ENCODE results near the gene PTX3.

Gene PTX3

DNA sequence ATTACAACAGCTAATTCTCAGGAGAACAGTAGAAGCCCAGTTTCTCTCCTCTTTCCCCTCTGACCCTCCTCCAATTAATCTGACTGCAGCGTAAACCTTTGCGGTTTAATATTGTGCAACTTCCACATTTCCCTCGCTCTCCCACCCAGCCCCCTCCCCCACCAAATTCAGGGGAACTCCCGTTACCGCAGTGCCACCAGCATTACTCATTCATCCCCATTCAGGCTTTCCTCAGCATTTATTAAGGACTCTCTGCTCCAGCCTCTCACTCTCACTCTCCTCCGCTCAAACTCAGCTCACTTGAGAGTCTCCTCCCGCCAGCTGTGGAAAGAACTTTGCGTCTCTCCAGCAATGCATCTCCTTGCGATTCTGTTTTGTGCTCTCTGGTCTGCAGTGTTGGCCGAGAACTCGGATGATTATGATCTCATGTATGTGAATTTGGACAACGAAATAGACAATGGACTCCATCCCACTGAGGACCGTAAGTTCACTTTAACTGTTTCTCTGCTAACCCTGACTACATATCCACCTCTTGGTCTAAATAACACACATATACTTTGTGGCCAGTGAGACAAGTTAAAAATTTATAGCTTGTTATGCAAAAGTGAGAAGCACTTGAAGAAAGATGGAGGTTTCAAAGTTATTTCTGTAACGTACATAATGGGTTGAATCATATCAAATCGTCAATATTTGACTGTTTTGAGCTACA, at the start of gene PTX3:
Gene PTX3 (plus strand): TSS at position 268 of the 709 bp plus-strand sequence. CDS start 84 bp downstream, at position 352.
- TF ChIP-seq, protein P1, sequence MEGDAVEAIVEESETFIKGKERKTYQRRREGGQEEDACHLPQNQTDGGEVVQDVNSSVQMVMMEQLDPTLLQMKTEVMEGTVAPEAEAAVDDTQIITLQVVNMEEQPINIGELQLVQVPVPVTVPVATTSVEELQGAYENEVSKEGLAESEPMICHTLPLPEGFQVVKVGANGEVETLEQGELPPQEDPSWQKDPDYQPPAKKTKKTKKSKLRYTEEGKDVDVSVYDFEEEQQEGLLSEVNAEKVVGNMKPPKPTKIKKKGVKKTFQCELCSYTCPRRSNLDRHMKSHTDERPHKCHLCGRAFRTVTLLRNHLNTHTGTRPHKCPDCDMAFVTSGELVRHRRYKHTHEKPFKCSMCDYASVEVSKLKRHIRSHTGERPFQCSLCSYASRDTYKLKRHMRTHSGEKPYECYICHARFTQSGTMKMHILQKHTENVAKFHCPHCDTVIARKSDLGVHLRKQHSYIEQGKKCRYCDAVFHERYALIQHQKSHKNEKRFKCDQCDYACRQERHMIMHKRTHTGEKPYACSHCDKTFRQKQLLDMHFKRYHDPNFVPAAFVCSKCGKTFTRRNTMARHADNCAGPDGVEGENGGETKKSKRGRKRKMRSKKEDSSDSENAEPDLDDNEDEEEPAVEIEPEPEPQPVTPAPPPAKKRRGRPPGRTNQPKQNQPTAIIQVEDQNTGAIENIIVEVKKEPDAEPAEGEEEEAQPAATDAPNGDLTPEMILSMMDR (IDR thresholded peaks at IDR 0.05) = no peak

DNA sequence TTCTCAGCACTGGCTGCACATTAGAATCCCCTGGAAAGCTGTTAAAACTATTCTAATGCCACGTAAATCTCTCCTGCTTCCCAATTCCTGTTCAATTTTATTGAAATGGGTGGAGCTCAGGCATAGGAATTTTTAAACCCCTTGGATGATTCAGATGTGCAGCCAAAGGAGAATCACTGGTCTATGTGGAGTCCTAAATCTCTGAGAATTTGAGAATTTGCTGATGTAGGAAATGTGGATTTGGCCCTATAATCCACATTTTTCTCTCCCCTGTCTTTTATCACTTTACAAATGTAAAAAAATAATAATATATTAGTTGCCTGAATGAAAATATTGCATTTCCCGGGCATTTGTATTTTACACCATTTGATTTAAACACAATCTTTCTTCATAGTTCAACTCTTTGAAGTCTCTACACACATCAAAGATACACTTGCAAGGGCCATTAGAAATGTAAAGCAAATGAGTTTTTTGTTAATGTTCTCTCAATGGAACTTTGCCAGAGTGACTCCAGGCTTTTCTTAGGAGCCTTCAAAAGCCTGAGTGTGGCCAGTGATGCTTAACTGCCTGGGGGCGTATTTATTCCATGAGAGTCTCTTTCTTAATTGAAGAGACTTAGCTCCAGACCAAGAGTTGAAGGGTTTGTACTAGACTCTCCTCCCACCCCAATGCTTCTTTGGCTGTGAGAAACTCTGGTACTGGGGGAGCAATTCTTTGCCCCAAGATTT, 48.8 kb upstream of the PTX3 start:
- TF ChIP-seq, protein P1 (IDR thresholded peaks at IDR 0.05) = no peak

DNA sequence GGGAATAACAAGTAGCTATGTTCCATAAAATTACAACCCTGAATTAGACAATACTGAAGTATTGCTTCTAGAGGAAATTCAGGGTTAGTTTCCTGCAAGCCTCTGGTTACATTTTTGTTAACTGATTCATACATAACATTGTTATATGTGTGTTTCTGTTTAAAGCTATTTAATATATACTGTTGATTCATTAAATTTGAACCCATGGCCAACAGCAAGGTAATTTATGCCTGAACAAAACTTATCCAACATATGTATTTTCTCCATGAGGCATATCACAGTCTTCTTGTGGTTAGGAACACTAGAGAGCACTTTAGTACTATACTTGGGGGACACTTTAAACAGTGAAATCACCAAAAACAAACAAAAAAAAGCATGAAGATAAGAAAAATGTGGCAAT, 47.7 kb upstream of the PTX3 start:
- TF ChIP-seq, protein P1 (IDR thresholded peaks at IDR 0.05) = no peak

DNA sequence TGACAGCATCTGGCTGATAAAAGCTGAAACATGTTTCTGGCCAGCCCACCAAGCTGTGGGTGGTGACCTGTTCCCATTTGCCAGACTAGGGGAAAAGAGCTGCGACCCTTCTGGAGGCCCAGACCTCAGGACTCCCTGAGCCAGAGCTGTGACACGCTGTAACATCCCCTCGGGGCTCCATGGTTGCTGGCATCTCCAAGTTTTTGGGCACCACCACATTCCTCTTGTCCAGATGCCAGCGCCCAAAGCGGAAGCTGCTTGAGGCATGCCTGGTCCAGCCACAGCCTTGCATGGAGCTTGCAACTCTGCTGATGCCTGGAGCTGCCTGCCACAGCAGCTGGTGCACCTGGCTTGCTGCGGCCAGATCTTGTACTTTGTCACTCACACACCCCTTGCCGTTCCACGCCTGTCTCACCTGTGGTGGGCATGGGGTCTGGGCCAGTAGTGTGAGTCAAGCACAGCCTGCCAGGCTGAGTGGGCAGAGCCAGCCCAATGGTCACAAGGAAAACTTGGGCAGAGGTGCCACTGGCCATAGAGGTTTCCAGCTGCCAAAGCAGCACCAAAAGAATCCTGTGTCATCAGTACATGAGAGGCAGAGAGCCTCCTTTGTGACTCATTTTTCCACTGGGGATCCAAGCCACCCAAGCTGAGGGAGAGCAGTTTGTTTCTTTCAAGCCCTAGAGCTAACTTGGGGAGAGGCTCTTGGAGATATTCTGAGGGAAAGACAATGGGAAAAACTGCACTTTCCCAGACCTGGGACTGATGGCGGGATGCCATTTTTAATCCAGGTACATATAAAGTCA, 45.7 kb upstream of the PTX3 start:
- TF ChIP-seq, protein P1 (IDR thresholded peaks at IDR 0.05) = no peak

DNA sequence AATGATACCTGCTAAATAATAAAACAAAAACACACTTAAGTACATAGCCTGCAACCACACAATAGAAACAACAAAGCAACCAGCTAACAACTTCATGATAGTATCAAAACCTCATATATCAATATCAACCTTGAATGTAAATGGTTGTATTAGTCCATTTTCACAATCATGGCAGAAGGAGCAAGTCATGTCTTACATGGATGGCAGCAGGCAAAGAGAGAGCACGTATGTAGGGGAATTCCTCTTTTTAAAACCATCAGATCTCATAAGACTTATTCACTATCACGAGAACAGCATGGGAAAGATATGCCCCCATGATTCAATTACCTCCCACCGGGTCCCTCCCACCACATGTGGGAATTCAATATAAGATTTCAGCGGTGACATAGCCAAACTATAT, 44.5 kb upstream of the PTX3 start:
- TF ChIP-seq, protein P1 (IDR thresholded peaks at IDR 0.05) = no peak

DNA sequence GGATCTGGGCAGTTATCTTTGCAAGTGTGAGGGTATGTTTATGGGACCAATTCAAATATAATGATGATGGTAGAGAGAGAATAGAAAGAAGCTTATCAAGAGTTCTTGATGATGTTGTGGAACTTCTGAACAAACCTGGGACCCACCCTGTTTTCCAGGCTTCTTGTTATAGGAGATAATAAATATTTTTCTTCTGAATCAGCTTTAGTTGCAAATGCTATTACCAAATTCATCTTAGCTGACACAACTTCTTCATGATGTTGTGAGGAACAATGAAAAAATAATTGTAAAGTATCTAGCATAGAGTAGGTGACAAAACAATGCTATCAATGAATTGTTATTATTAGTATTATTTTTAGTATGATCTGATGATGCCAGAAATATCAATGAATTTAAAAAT, 43.5 kb upstream of the PTX3 start:
- TF ChIP-seq, protein P1 (IDR thresholded peaks at IDR 0.05) = no peak

DNA sequence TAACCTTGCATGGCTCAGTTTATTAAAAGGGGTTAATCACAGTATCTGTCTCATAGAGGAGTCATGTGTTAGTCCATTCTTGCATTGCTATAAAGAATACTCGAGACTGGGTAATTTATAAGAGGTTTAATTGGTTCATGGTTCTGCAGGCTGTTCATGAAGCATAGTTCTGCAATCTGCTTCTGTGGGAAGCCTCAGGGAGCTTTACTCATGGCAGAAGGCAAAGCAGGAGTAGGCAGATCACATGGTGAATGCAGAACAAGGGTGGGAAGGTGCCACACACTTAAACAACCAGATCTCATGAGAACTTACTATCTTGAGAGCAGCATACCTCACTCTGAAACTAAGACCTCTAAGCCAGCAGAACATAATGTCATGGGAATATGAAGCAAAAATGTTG, 42.2 kb upstream of the PTX3 start:
- TF ChIP-seq, protein P1 (IDR thresholded peaks at IDR 0.05) = no peak
